ENCODE results near the gene CSGALNACT2.

GRCh38 chr10:43160921-43161255 is 22.6 kb downstream of the CSGALNACT2 start:
- TF ChIP-seq CTCF (IDR thresholded peaks at IDR 0.05) (no peak), POLR2A (IDR thresholded peaks at IDR 0.05) (no peak)

Data from adrenal gland (tissue), 5 donors.